T-cell (primary cell): ENCODE results near the gene FAM227B. TPM values are rescaled to one million over a fixed set of nuclear protein-coding genes. Genes with fewer than 3 reads are reported as not detected.
A peak's percentile ranks its signal among the peaks of the same experiment; 100 is the strongest.
"Not testable (repeated sequence)": the region's sequence is repeated elsewhere in the genome, so short reads cannot be mapped to it uniquely, and the experiment has no call there.

Experiments used
- ATAC-seq, 4 experiments: fragments of 200-7000 bp in 3 of 4; fragments of 150-1000 bp in 1 of 4; cut with Tn5 transposase; replicated peaks in 1 of 4; 1 replicate in 3 of 4; 2 replicates in 1 of 4; pipeline ENCODE4 v1.10.0; 2021; ENCODE audit warnings: moderate library complexity in 3 of 4, mild to moderate bottlenecking in 2 of 4, moderate number of reproducible peaks in 1 of 4
- CTCF ChIA-PET, 2 donors: fragments of 300-600 bp; sonication (Branson Sonifier 250); formaldehyde crosslinking; loops; one replicate each; lab custom pipeline; 2022; ENCODE audit warnings: antibody characterized with exemption in 2 of 2; lab: Charles Lee
- POLR2A ChIA-PET, 2 donors: fragments of 300-600 bp; sonication (Branson Sonifier 250); formaldehyde crosslinking; loops; one replicate each; lab custom pipeline; 2022; ENCODE audit warnings: antibody characterized with exemption in 2 of 2; lab: Charles Lee
- DNase-seq, 35 experiments: peaks; one replicate each; pipeline versions ENCODE4 v3.0.0 to v3.0.0-alpha.2; 2013 to 2023
- H3K27ac ChIP-seq: one replicate; pipeline ENCODE4 v1.5.1; 2013; ENCODE audit warnings: low read length
- H3K27me3 ChIP-seq, 2 experiments: replicated peaks in 1 of 2; 1 replicate in 1 of 2; 2 replicates in 1 of 2; pipeline versions ENCODE4 v1.6.1 to v1.7.0; 2013; ENCODE audit warnings: low read length in 1 of 2, mixed read lengths in 1 of 2; ENCODE audit not compliant: control insufficient read depth in 2 of 2, insufficient read depth in 2 of 2; ENCODE audit errors: extremely low read depth in 1 of 2
- H3K36me3 ChIP-seq, 2 donors: 1 replicate in 1 of 2; 2 replicates in 1 of 2; pipeline versions ENCODE4 v1.6.1 to v1.7.0; 2013; ENCODE audit warnings: low read length in 1 of 2; ENCODE audit not compliant: control insufficient read depth in 2 of 2, insufficient read depth in 1 of 2; ENCODE audit errors: extremely low read depth in 1 of 2
- H3K4me1 ChIP-seq, 2 experiments: 1 replicate in 1 of 2; 2 replicates in 1 of 2; pipeline versions ENCODE4 v1.6.1 to v1.7.0; 2013; ENCODE audit warnings: low read length in 2 of 2, mixed read lengths in 1 of 2; ENCODE audit not compliant: insufficient read depth in 2 of 2, control insufficient read depth in 1 of 2; ENCODE audit errors: extremely low read depth in 1 of 2
- H3K4me3 ChIP-seq, 2 donors: 1 replicate in 1 of 2; 2 replicates in 1 of 2; pipeline versions ENCODE4 v1.5.1 to v1.7.0; 2013; ENCODE audit warnings: mild to moderate bottlenecking in 2 of 2, low read length in 1 of 2, moderate library complexity in 1 of 2; ENCODE audit not compliant: control insufficient read depth in 1 of 2; ENCODE audit errors: extremely low read depth in 1 of 2
- H3K9me3 ChIP-seq: 2 replicates; pipeline ENCODE4 v1.7.0; 2013
- H3K27ac Mint-ChIP-seq, 2 donors: one replicate each; pipeline ENCODE4 v1.8.0; 2020 to 2021; ENCODE audit warnings: mild to moderate bottlenecking in 2 of 2, mixed read lengths in 2 of 2
- H3K27me3 Mint-ChIP-seq, 2 donors: one replicate each; pipeline ENCODE4 v1.8.0; 2021 to 2022; ENCODE audit warnings: mixed read lengths in 2 of 2
- H3K36me3 Mint-ChIP-seq: one replicate; pipeline ENCODE4 v1.8.0; 2021; ENCODE audit warnings: mixed read lengths
- H3K4me1 Mint-ChIP-seq, 3 donors: one replicate each; pipeline ENCODE4 v1.8.0; 2020 to 2022; ENCODE audit warnings: mixed read lengths in 3 of 3, mild to moderate bottlenecking in 1 of 3
- H3K4me3 Mint-ChIP-seq, 3 donors: one replicate each; pipeline ENCODE4 v1.8.0; 2020 to 2022; ENCODE audit warnings: mild to moderate bottlenecking in 3 of 3, mixed read lengths in 3 of 3, moderate library complexity in 3 of 3
- H3K9me3 Mint-ChIP-seq, 3 donors: one replicate each; pipeline ENCODE4 v1.8.0; 2020 to 2022; ENCODE audit warnings: mixed read lengths in 3 of 3
- WGBS: methylation state at CpG from one replicate; pipeline ENCODE4 v1.1.5; 2013; ENCODE audit warnings: missing lambda C conversion rate; ENCODE audit not compliant: insufficient coverage; 5-methylcytosine and 5-hydroxymethylcytosine counted together
- total RNA-seq, 35 experiments: library from RNA in 6 of 35; stranded (reverse) in 6 of 35; fragments of 120-200 nt in 1 of 35; gene quantifications; one replicate each; pipeline versions ENCODE4 v1.2.1 to v1.2.4 and lab custom pipeline; 2013 to 2026

Gene FAM227B, protein sequence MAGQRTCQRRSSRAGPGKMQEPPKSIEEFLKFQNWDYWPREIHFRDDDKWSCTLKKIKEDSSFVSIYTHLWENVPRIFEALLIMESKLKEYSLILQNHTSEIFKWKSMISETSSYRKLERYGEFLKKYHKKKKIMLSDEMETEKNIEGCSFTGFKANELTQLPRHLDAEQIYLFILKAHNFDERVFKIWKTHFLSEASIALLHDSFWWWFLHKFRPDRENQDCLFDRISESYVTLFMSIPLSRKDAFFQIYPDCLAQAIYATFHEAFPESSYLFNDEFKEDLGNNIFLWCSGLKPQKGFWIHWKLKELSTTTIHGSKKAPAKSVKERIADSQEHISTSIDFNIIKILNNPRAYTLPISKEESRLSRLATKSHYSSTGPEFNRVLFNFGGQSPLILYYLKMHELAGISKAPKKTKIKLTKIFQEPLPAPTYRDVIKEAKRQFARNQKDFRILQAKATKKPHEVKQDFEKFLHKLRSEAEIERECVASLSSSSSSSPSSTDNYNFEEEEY
- total RNA-seq (10 to 100 TPM in 1 of 5 donors, 1 to 10 TPM in 4; 4.7 to 11.2 (median 8.0) TPM), total RNA-seq (lab: John Stamatoyannopoulos, UW) (1.1 to 12.0 (median 4.9) reads per million in 29 experiments)
- 10.5 TPM for total RNA-seq (2013)

DNA sequence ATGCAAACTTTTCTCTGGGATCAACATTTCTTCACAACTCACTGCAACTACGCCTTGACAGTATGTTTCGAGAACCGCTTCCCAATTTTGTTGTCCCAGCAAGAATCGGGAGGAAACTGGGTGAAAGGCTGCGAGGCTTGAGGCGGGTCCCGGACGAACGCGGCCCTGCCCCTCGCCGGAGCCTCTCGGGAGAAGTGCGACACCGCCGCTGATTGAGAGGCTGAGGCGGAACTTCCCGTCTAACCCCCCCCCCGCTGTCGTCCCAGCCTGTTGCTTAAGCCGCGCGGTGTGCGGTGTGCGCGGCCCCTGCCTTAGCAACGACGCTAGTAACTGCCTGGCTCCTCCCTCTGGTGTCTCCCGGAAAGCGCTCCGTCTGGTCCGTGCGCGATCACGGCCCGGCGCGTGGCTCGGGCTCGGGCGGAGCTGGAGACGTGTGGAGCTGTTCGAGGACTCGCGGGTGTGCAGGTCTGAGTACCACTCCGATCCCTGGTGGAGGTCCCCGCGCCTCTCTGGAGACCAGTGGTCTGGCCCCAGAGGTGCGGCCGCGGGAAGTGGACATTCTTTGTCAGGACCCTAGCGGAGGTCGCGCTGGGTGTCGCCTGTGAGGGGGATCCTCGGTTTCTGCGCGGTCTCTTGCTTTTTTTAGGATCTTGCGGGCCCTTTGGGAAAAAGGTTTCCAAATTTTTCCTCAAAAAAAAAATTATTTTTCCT lies at the start of gene FAM227B, which contains the start of gene DTWD1:
Gene FAM227B, minus strand, starts transcription at position 161 of the 711 bp plus-strand sequence. CDS start 5,647 bp downstream, outside the sequence.
Gene DTWD1, plus strand, starts transcription at position 391 of the 711 bp plus-strand sequence. CDS start 4,120 bp downstream, outside the sequence.
- DNase-seq (peak; percentile 86 to 98 (median 93)), ATAC-seq (peak; percentile 98 to 99 (median 98))
- H3K4me3 ChIP-seq: peak within 1 kb of the TSS; percentile 90 to 95
- H3K27me3 ChIP-seq: no peaks in the 10 kb centered on the region
- Mint-ChIP-seq H3K9me3 (peaks cover 3 to 16% (median 5%) of the 10 kb centered on the region in 3 donors), H3K27me3 (no peaks in the 10 kb centered on the region), H3K4me3 (peak within 1 kb of the TSS; percentile 85 to 98 (median 91)), H3K27ac (peak within 1 kb of the TSS; percentile 96 to 98), H3K36me3 (peaks cover 25% of the 10 kb centered on the region), H3K4me1 (peaks cover 45 to 48% (median 47%) of the 10 kb centered on the region in 3 donors)
- WGBS: under 1% methylated on average over 46 of the region's 59 CpGs
- ChIA-PET POLR2A (interaction anchor here (0.6 to 1.6 kb wide), 8 partner anchors 12 to 829 kb away, joined by 3 to 7 read pairs (median 4); partner anchors contain the start of genes CEP152 (in 1 of the 2) and GALK2 (in 1 of the 2)), CTCF (interaction anchor here in 1 of 2 donors (0.6 to 1.5 kb wide), 2 partner anchors 448 to 759 kb away, joined by 3 to 4 read pairs; no protein-coding TSS in a partner anchor)
- H3K4me1 ChIP-seq: peaks cover 9 to 14% of the 10 kb centered on the region in 2 experiments
- H3K9me3 ChIP-seq: peaks cover 7% of the 10 kb centered on the region
- H3K36me3 ChIP-seq: peaks cover 2 to 5% of the 10 kb centered on the region in 2 donors
- H3K27ac ChIP-seq: peak within 1 kb of the TSS; percentile 83

DNA sequence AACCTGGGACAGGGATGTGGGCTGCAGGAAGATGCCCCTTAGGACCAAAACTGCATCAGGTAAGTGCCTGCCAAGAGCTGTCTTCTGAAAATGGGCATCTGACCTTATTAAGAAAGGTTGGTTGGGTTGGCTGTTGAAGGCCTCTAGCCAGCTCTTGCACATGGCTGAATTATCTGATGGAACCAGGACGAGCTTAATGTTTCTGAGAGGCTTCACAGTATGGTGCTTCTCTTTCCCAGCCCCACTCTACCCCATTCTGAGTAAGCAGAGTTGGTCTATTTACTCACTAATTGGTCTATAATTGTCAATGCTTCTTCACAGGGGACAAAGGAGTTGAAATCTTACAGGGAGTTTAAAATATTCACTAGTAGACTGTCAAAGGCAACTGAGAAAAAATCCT lies 48.7 kb upstream of the FAM227B start:
- no CpG with 5 or more reads among the region's 1 CpG for WGBS

DNA sequence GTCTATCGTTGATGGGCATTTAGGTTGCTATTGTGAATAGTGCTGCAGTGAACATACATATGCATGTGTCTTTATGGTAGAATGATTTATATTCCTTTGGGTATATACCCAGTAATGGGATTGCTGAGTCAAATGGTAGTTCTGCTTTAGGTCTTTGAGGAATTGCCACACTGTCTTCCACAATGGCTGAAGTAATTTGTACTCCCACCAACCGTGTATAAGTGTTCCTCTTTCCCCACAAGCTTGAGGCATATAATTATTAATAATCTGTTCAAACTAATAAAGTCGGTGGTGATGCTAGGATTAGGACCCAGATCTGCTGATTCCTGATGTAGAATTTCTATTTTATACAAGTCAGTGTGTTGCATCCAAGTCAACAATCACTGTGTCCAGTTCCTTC lies 45.9 kb upstream of the FAM227B start:
- WGBS: no CpG with 5 or more reads among the region's 3 CpGs
- not testable (repeated sequence) for H3K36me3 ChIP-seq

More for the DNA sequence above, 48.7 kb upstream of the FAM227B start:
- Histone ChIP-seq H3K27me3 (no peaks in the 10 kb centered on the region), H3K27ac (no peak overlapping the region), H3K9me3 (no peaks in the 10 kb centered on the region), H3K36me3 (no peaks in the 10 kb centered on the region), H3K4me1 (no peaks in the 10 kb centered on the region), H3K4me3 (no peak overlapping the region)
- no peaks in the 10 kb centered on the region for H3K9me3 Mint-ChIP-seq
- H3K27ac Mint-ChIP-seq: no peak overlapping the region
- ChIA-PET POLR2A (no interaction called here), CTCF (no interaction called here)
- no peaks in the 10 kb centered on the region for H3K4me1 Mint-ChIP-seq
- no peak overlapping the region for H3K4me3 Mint-ChIP-seq
- H3K27me3 Mint-ChIP-seq: peaks cover 4 to 5% of the 10 kb centered on the region in 2 donors
- DNase-seq (no peak), ATAC-seq (no peak)
- H3K36me3 Mint-ChIP-seq: no peaks in the 10 kb centered on the region

DNA sequence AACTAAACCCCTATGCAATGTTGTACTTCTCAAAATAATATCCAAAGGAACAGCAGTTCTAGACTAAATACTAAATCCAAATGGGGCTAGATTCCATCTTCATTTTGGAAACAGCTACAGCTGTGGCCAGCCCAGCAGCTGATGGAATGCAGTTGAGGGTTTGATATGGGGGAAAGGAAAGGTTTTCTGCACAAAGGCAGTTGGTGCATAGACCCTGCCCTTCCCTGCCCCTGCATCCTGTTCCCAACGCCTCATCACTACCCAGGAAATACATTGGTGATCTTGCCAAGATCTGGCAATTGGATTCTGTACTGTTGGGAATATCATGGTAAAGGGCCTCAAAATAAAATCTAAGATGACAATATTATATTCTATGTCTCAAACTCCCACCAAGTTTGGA lies 44.1 kb upstream of the FAM227B start:
- POLR2A ChIA-PET: no interaction called here
- no peaks in the 10 kb centered on the region for H3K36me3 Mint-ChIP-seq
- ATAC-seq (no peak), DNase-seq (no peak)
- Histone ChIP-seq H3K36me3 (no peaks in the 10 kb centered on the region), H3K4me3 (no peak overlapping the region), H3K27me3 (no peaks in the 10 kb centered on the region), H3K9me3 (no peaks in the 10 kb centered on the region), H3K27ac (no peak overlapping the region), H3K4me1 (no peaks in the 10 kb centered on the region)
- CTCF ChIA-PET: no interaction called here
- H3K4me1 Mint-ChIP-seq: no peaks in the 10 kb centered on the region
- H3K9me3 Mint-ChIP-seq: no peaks in the 10 kb centered on the region
- peaks cover 10 to 14% of the 10 kb centered on the region in 2 donors for H3K27me3 Mint-ChIP-seq
- H3K4me3 Mint-ChIP-seq: no peak overlapping the region
- WGBS: no CpG with 5 or more reads among the region's 1 CpG
- no peak overlapping the region for H3K27ac Mint-ChIP-seq

More for the DNA sequence above, 45.9 kb upstream of the FAM227B start:
- H3K4me1 Mint-ChIP-seq, H3K27me3 Mint-ChIP-seq, H3K27me3 ChIP-seq, H3K27ac ChIP-seq, H3K4me3 Mint-ChIP-seq, DNase-seq, H3K27ac Mint-ChIP-seq, H3K4me1 ChIP-seq, POLR2A ChIA-PET, ATAC-seq, H3K9me3 ChIP-seq, H3K36me3 Mint-ChIP-seq, H3K9me3 Mint-ChIP-seq, CTCF ChIA-PET, H3K4me3 ChIP-seq: not testable (repeated sequence)

DNA sequence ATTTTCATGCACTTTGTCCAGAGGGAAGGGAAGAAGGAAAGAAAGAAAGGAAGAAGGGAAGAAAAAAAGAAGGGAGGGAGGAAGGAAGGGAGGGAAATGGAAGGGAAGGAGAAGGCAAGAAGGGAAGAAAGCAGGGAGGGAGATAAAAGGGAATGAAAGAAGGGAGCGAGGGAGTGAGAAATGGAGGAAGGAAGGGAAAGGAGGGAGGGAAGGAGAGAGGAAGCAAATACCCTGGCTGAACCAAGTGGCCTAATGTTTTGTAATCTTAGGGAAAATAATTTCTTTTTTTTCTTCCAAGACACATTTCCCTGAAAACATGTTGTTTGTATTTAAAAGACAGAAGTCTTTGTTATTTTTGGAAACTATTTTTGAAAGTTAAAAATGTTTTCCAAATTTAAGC lies 36.1 kb upstream of the FAM227B start:
- H3K4me1 ChIP-seq: no peaks in the 10 kb centered on the region

DNA sequence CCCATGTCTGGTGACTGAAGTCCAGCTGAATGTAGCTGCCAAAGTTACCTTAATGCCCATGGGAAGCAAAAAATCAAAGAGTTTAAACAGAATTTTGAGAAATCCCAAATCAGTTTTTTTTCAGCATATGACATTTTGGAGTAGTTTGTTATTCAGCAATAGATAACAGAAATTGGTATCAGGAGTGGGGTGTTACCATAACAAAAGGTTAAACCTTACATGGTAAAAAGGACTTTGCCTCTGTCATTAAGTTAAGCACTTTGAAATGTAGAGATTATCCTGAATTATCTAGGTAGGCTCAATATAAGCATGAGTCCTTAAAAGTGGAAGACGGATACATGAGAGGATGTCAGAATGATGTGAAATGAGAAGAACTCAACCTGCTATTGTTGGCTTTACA lies 32.3 kb upstream of the FAM227B start:
- Histone ChIP-seq H3K27ac (no peak overlapping the region), H3K27me3 (no peaks in the 10 kb centered on the region), H3K4me1 (no peaks in the 10 kb centered on the region), H3K36me3 (no peaks in the 10 kb centered on the region), H3K9me3 (peaks cover 9% of the 10 kb centered on the region), H3K4me3 (no peak overlapping the region)
- H3K4me1 Mint-ChIP-seq: no peaks in the 10 kb centered on the region
- DNase-seq (no peak), ATAC-seq (no peak)
- CTCF ChIA-PET: no interaction called here
- H3K36me3 Mint-ChIP-seq: no peaks in the 10 kb centered on the region
- H3K9me3 Mint-ChIP-seq: peaks cover 5 to 35% (median 13%) of the 10 kb centered on the region in 3 donors
- H3K27me3 Mint-ChIP-seq: peaks cover 2 to 5% of the 10 kb centered on the region in 2 donors
- no peak overlapping the region for H3K4me3 Mint-ChIP-seq
- POLR2A ChIA-PET: no interaction called here
- no peak overlapping the region for H3K27ac Mint-ChIP-seq
- 100% methylated on average over 1 of the region's 1 CpG for WGBS

More for the DNA sequence above, 36.1 kb upstream of the FAM227B start:
- H3K4me3 Mint-ChIP-seq: no peak overlapping the region
- Histone ChIP-seq H3K27ac (no peak overlapping the region), H3K27me3 (no peaks in the 10 kb centered on the region), H3K36me3 (no peaks in the 10 kb centered on the region), H3K4me3 (no peak overlapping the region), H3K9me3 (peaks cover 9% of the 10 kb centered on the region)
- peaks cover 5 to 41% (median 15%) of the 10 kb centered on the region in 3 donors for H3K9me3 Mint-ChIP-seq
- DNase-seq (no peak), ATAC-seq (no peak)
- H3K4me1 Mint-ChIP-seq: no peaks in the 10 kb centered on the region
- WGBS: 100% methylated on average over 1 of the region's 1 CpG
- H3K27me3 Mint-ChIP-seq: peaks cover 5 to 15% of the 10 kb centered on the region in 2 donors
- no peaks in the 10 kb centered on the region for H3K36me3 Mint-ChIP-seq
- no peak overlapping the region for H3K27ac Mint-ChIP-seq
- ChIA-PET CTCF (no interaction called here), POLR2A (no interaction called here)
